Measurements from ENCODE around the gene BCL11B. TPM values are rescaled to one million over a fixed set of nuclear protein-coding genes. Genes with fewer than 3 reads are reported as not detected.

BCL11B gene
- total RNA-seq, 4 donors from 2014 or later: 0.68 to 1.5 (median 0.85) TPM

GRCh38 chr14:99127651-99128167 lies 144.3 kb downstream of the BCL11B start:
- no peak for TF ChIP-seq CTCF (IDR thresholded peaks at IDR 0.05; ENCODE audit: low read depth)

- no peak for TF ChIP-seq CTCF (IDR thresholded peaks at IDR 0.05; ENCODE audit: low read depth)
Measured at GRCh38 chr14:99125616-99126431, 146.2 kb downstream of the BCL11B start.

- no peak for TF ChIP-seq CTCF (IDR thresholded peaks at IDR 0.05; ENCODE audit: low read depth)
Measured at GRCh38 chr14:99125113-99125512, 146.9 kb downstream of the BCL11B start.

GRCh38 chr14:99124482-99125105 lies 147.4 kb downstream of the BCL11B start:
- no peak for TF ChIP-seq CTCF (IDR thresholded peaks at IDR 0.05; ENCODE audit: low read depth)

- no peak for TF ChIP-seq CTCF (IDR thresholded peaks at IDR 0.05; ENCODE audit: low read depth)
Measured at GRCh38 chr14:99123208-99123870, 148.7 kb downstream of the BCL11B start.

- TF ChIP-seq CTCF (IDR thresholded peaks at IDR 0.05; ENCODE audit: low read depth): no peak
Measured at GRCh38 chr14:99122521-99123125, 149.4 kb downstream of the BCL11B start.

Data from subcutaneous adipose tissue (tissue), 4 donors.